ENCODE measurements around the gene XPC.

XPC gene

GRCh38 chr3:14169871-14170270 lies 8.5 kb downstream of the XPC start:
- DNase-seq, result no peak

GRCh38 chr3:14169435-14169834 lies 9.0 kb downstream of the XPC start:
- DNase-seq, result no peak

DNA sequence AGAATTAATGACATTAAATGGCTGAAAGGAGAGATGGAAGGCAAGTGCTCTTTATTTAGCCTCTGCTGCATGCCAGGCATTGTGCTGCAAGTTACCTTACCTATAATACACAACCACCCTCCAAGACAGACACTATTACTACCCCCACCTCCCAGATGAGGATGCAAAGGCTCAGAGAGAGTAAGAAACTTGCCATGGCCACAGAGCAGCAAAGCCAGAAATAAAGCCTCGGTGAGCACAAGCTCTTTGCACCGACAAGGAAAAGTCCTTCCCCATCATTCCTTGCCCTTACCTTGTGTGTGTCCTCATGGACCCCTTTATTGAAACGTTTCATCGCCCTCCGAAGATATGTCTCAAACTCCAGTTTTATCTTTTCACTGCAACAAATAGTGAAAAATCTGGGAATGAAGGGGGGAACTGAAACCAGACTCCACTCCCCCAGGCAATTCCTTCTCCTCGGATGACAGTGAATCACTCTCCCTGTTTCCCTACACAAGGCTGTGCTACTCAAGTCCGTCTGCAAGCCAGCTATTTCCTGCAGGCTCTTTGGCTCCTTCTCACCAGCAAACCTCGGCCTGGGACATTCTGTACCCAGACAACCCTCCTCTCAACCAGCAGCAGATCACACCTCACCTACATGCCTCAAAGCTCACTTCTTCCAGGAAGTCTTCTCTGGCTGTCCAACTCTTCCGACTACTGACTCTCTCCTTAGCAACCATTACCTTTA lies 11.4 kb downstream of the XPC start:
- DNase-seq, result no peak

DNA sequence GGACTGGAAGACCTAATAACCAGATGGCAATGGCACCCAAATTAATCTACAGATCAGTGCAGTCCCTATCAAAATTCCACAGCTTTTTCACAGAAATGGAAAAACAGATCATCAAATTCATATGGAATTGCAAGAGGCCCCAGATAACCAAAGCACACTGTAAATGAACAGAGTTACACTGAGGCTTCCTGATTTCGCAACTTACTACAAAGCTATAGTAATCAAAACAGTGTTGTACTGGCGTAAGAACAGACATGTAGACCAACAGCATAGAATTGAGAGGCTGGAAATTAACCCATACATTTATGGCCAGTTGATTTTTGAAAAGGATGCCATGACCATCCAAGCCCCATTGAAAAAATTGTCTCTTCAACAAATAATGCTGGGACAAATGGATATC lies 16.2 kb downstream of the XPC start:
- DNase-seq, result no peak

- no peak for DNase-seq
Observed at GRCh38 chr3:14161282-14161681, 17.1 kb downstream of the XPC start.

DNA sequence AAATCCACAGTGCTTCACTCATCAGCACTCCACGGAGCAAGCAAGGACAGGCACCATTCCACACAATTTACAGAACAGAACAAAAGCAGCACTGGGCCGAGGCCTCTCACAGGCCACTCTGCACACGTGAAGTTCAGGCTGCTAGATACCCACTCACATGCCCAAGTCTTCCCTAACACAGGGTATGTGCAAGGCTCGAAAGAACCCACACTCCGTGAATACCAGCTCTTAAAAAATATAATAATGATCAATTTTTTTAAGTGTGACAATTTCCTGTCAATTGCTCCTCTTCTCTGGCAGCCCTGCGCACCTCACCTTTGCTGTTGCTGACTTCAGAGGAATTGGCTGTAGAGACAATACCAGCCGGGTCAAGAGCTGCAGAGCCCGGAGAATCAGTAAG lies 19.0 kb downstream of the XPC start:
- no peak for DNase-seq

- no peak for DNase-seq
Observed at GRCh38 chr3:14158370-14158769, 20.0 kb downstream of the XPC start.

DNA sequence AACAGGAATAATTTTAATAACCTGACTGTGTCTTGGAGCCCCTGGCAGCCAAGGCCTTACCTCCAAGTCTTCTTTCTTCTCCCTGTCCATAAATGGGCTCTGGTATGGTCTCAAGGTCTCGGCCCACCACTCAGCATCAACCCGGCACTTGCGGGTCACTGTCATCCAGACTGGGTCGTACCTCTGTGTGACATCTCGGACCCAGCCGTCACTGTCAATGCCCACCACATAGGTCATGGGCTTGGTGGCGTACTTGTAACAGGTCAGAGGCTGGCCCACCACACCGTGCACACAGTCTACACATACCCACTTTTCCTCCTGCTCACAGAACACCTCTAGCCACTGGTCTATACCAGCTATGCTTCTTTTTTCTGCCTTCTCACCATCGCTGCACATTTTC lies 20.4 kb downstream of the XPC start:
- no peak for DNase-seq

GRCh38 chr3:14156843-14157561 lies 21.4 kb downstream of the XPC start:
- no peak for DNase-seq

- DNase-seq, result no peak
Observed at GRCh38 chr3:14156201-14156600, 22.2 kb downstream of the XPC start.

DNA sequence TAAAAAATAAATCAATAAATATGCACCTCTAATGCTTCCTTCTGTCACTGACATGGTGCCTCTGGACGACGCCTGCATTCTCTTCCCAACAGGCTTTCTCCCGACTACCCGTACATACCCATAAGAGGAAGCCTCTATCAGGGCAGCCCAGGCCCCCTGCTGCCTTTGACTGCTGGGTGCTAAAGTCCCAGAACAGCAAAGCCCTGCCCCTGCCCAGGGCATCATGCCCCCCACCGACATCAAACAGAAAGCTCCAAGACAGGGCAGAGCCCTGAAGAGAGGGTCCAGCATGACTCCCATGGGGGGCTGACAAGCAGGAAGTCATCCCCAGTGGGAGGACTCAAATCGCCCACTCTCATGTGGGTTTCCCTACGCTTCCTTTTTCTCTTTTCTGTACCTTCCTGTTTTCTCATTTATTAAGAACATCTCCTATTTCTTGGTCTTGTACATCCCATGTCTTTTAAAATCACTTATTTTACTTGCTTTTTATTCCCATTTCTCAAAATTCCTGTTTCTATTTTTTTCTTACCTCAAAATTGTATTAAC lies 23.4 kb downstream of the XPC start:
- DNase-seq, result no peak

GRCh38 chr3:14154276-14154675 lies 24.1 kb downstream of the XPC start:
- DNase-seq, result no peak

- no peak for DNase-seq
Observed at GRCh38 chr3:14153663-14154062, 24.7 kb downstream of the XPC start.

DNA sequence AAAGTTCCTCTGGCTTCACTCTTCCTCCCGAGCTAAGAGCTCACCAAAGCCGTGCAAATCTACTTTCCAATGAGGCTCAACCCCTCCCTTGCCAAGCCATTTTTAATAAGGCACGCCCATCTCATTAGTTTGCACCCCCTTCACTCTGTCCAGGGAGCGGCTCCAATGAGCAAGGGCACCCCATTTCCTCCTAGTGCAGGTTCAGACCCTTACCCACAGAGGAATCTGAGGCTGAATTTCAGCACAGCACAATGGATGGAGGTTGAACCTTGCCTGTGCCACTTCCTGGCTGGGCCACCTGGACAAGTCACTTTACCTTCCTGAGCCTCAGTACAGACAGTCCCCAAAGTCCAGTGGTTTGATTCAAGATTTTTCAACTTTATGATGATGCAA lies 25.4 kb downstream of the XPC start:
- no peak for DNase-seq

DNA sequence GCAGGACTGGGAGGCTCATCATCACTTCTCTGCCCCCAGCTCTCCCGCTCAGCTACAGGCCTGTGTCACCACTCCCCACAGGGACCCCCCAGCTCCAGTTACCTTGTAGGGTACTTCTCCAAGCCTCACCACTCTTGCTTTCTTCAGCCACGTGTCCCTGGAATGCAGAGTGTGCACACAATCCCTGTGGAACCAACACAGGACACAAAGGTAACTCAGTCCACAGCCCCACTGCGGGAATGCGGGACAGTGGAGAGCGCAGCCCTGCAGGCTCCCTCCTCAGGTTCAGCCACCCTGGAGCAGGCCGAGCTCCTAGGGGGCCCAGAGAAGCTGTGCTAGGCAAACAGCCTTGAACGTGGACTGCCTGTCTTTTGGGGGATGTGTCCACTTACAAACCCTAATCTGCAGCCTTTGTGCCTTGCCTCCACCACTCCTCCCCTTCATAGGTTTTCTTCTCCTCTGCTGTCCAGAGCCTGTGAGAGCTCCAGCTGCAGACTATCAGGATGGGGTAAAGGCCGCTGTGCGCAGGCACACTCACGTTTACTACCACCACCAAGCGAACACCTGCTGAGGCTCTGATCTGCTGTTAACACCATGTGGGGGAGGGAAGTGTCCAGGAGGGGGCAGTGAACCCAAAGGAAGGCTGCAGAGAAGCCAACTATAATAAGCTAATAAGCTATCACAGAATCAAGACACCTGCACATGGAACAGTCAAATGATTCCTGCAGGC lies 26.0 kb downstream of the XPC start:
- DNase-seq, result no peak

DNA sequence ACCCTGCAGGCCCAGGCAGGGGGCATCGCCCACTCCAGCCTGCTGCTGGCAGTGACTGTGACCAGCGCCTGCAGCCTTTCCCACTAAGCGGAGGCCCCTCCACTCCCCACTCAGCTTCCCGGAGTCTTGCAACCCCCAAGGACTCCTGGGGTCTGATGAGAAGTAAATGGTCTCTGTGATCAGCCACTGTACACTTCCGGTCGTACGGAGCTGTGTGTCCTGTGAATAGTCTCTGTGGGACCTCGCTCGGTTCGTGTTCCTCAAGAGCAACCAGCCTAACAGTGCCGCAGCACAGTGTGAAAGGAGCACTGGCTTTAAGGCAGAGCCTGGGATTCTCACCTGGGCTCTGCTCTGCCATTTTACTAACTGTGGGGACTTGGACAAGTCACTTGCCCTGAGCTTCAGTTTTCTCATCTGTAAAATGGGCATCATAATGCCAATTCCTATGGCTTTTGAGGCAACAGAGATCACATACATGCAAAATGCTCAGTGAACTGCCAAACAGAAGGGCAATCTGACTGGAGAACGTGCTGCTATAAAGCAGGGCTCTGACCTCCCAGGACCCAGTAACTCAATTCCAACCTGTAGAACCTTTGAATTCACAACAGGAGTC lies 26.8 kb downstream of the XPC start:
- DNase-seq, result no peak

- no peak for DNase-seq
Observed at GRCh38 chr3:14150491-14151230, 27.7 kb downstream of the XPC start.

- no peak for DNase-seq
Observed at GRCh38 chr3:14150078-14150477, 28.3 kb downstream of the XPC start.

- no peak for DNase-seq
Observed at GRCh38 chr3:14148041-14148985, 30.1 kb downstream of the XPC start.

DNA sequence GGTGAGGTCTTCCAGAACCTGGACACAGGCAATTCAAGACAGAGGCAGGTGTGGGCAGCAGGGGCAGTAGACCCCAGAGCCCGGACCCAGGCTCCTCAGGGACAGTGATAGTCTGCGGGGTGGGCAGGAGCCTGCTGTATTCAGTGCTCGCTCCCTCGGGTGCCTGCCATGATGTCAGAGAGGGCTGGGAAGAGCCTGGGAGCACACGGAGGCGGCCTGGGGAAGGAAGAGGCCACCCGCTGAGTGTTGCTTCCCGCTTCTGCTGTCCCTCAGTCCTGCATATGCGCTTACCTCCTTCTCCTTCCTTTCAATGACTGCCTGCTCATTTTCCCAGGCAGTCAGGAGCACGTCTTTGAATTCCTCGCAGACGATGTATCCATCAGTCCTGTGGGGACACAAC lies 30.8 kb downstream of the XPC start:
- no peak for DNase-seq

DNA sequence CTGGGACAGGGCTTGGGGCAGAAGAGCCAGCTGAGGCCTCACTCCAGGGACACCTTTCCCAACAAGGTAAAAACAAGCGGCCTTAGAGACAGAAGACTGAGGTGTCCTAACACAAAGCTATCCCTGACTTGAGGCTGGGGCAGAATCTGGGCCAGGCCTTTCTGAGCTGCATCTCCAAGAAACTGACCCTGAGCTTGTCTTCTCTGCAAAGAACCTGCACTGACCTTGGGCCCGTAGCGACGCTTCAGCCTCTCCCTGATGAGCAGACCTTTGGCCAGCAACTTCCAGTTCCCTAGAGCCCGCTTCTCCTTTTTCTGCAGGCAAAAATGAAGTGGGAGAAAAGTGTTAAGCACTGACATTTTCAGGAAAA lies 31.4 kb downstream of the XPC start:
- DNase-seq, result no peak

Measured in T-helper 1 cell (primary cell).